HEK293 (cell line): ENCODE measurements around the gene EZH2.
A peak's percentile ranks its signal among the peaks of the same experiment; 100 is the strongest.

Experiments
- CTCF ChIA-PET: fragments of 350-600 bp; formaldehyde crosslinking; extraction: SDS; loops from one replicate; lab custom pipeline; 2021; ENCODE audit warnings: antibody characterized with exemption; lab: Yijun Ruan, JAX
- POLR2A ChIA-PET: fragments of 300-600 bp; formaldehyde crosslinking; extraction: SDS; loops from one replicate; lab custom pipeline; 2020; ENCODE audit warnings: antibody characterized with exemption, inconsistent platforms; lab: Yijun Ruan, JAX
- H3K27ac ChIP-seq: fragments of 200-500 bp; sonication (Bioruptor generic); 2 replicates; pipeline ENCODE4 v1.5.1; 2014; ENCODE audit warnings: low read depth, low read length, control low read depth, inconsistent platforms; ENCODE audit errors: extremely low read depth
- H3K36me3 ChIP-seq, 2 experiments: fragments of 200-500 bp in 1 of 2; sonication (Bioruptor generic) in 1 of 2; 1 replicate in 1 of 2; 2 replicates in 1 of 2; pipeline ENCODE4 v1.5.1; 2014 to 2017; ENCODE audit warnings: inconsistent platforms in 2 of 2, low read length in 2 of 2; ENCODE audit not compliant: control insufficient read depth in 2 of 2, insufficient read depth in 1 of 2
- H3K4me1 ChIP-seq: fragments of 200-500 bp; sonication (Bioruptor generic); 2 replicates; pipeline ENCODE4 v1.5.1; 2014; ENCODE audit warnings: mild to moderate bottlenecking, low read length, inconsistent platforms; ENCODE audit not compliant: control insufficient read depth, insufficient read depth
- H3K4me3 ChIP-seq: 2 replicates; pipeline ENCODE4 v1.5.1; 2011; ENCODE audit warnings: low read depth, mild to moderate bottlenecking, control low read depth, low read length, moderate library complexity
- H3K9me3 ChIP-seq: fragments of 200-500 bp; sonication (Bioruptor generic); 2 replicates; pipeline ENCODE4 v1.5.1; 2014; ENCODE audit warnings: low read depth, low read length, inconsistent platforms; ENCODE audit not compliant: control insufficient read depth, insufficient read depth
- HIC1 ChIP-seq: fragments of 450-650 bp; formaldehyde crosslinking; IDR thresholded peaks from 2 replicates; pipeline ENCODE4 v1.5.1; 2016; ENCODE audit warnings: missing biosample characterization, missing genetic modification characterization
- MZF1 ChIP-seq: fragments of 450-650 bp; formaldehyde crosslinking; IDR thresholded peaks from 2 replicates; pipeline ENCODE4 v1.5.1; 2017; ENCODE audit warnings: missing biosample characterization, missing genetic modification characterization, borderline replicate concordance
- PRDM1 ChIP-seq: fragments of 450-650 bp; formaldehyde crosslinking; IDR thresholded peaks from 2 replicates; pipeline ENCODE4; 2016; ENCODE audit warnings: missing biosample characterization, missing genetic modification characterization
- PRDM6 ChIP-seq: fragments of 450-650 bp; formaldehyde crosslinking; IDR thresholded peaks from 2 replicates; pipeline ENCODE4 v1.5.1; 2017; ENCODE audit warnings: missing biosample characterization, missing genetic modification characterization
- SCRT1 ChIP-seq: fragments of 450-650 bp; formaldehyde crosslinking; IDR thresholded peaks from 2 replicates; pipeline ENCODE4 v1.5.1; 2016; ENCODE audit warnings: missing biosample characterization, missing genetic modification characterization, borderline replicate concordance
- SCRT2 ChIP-seq: fragments of 450-650 bp; formaldehyde crosslinking; IDR thresholded peaks from 2 replicates; pipeline ENCODE4 v1.5.1; 2016; ENCODE audit warnings: missing biosample characterization, missing genetic modification characterization
- ZBTB20 ChIP-seq: fragments of 450-650 bp; formaldehyde crosslinking; IDR thresholded peaks from 2 replicates; pipeline ENCODE4 v1.5.1; 2016; ENCODE audit warnings: missing biosample characterization, missing genetic modification characterization
- ZBTB26 ChIP-seq: fragments of 450-650 bp; formaldehyde crosslinking; optimal IDR thresholded peaks from 2 replicates; pipeline ENCODE3; 2016; ENCODE audit warnings: missing biosample characterization, mild to moderate bottlenecking, missing genetic modification characterization
- ZBTB7A ChIP-seq: fragments of 450-650 bp; formaldehyde crosslinking; IDR thresholded peaks from 2 replicates; pipeline ENCODE4 v1.5.1; 2016; ENCODE audit warnings: low read depth, missing biosample characterization, missing genetic modification characterization
- ZIC2 ChIP-seq: fragments of 450-650 bp; formaldehyde crosslinking; IDR thresholded peaks from 2 replicates; pipeline ENCODE4 v1.5.1; 2016; ENCODE audit warnings: missing biosample characterization, missing genetic modification characterization
- ZNF132 ChIP-seq: fragments of 450-650 bp; formaldehyde crosslinking; IDR thresholded peaks from 2 replicates; pipeline ENCODE4 v1.5.1; 2017; ENCODE audit warnings: missing biosample characterization, missing genetic modification characterization, borderline replicate concordance
- ZNF202 ChIP-seq: fragments of 450-650 bp; formaldehyde crosslinking; IDR thresholded peaks from 2 replicates; pipeline ENCODE4 v1.5.1; 2016; ENCODE audit warnings: missing biosample characterization, missing genetic modification characterization, borderline replicate concordance
- ZNF280C ChIP-seq: fragments of 450-650 bp; formaldehyde crosslinking; IDR thresholded peaks from 2 replicates; pipeline ENCODE4 v1.5.1; 2016; ENCODE audit warnings: missing biosample characterization, missing genetic modification characterization
- ZNF473 ChIP-seq: fragments of 450-650 bp; formaldehyde crosslinking; IDR thresholded peaks from 2 replicates; pipeline ENCODE4 v1.5.1; 2017; ENCODE audit warnings: missing biosample characterization, missing genetic modification characterization
- ZNF660 ChIP-seq: fragments of 450-650 bp; IDR thresholded peaks from 2 replicates; pipeline ENCODE4 v1.5.1; 2018; ENCODE audit warnings: missing biosample characterization, mild to moderate bottlenecking, missing genetic modification characterization
- TF ChIP-seq, protein P1 (sequence below): fragments of 450-650 bp; formaldehyde crosslinking; IDR thresholded peaks from 2 replicates; pipeline ENCODE4 v1.5.1; 2016; ENCODE audit warnings: missing biosample characterization, missing genetic modification characterization
- TF ChIP-seq, protein P2 (sequence below): fragments of 450-650 bp; formaldehyde crosslinking; IDR thresholded peaks from 2 replicates; pipeline ENCODE4 v1.5.1; 2016; ENCODE audit warnings: missing biosample characterization, missing genetic modification characterization

EZH2 gene

GRCh38 chr7:148883266-148884048 is 634 bp downstream of the EZH2 start (continued):
- TF ChIP-seq HIC1 (tag by site-specific recombination): peak; percentile 38; the same call in 1 of the 2 replicates
- TF ChIP-seq, protein P1, sequence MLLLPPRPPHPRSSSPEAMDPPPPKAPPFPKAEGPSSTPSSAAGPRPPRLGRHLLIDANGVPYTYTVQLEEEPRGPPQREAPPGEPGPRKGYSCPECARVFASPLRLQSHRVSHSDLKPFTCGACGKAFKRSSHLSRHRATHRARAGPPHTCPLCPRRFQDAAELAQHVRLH (tag by site-specific recombination): no peak
- TF ChIP-seq ZNF660 (tag by site-specific recombination): 0 out of 2 replicates have a peak, but pooled peaks have one; percentile 19
- peak; percentile 33 for TF ChIP-seq SCRT1
- peak; percentile 55 for TF ChIP-seq ZBTB26 (tag by site-specific recombination)
- TF ChIP-seq ZBTB20 (tag by site-specific recombination): peak; percentile 83
- TF ChIP-seq ZIC2 (tag by site-specific recombination): peak; percentile 14; the same call in 1 of the 2 replicates
- TF ChIP-seq ZNF473: no peak
- TF ChIP-seq, protein P2, sequence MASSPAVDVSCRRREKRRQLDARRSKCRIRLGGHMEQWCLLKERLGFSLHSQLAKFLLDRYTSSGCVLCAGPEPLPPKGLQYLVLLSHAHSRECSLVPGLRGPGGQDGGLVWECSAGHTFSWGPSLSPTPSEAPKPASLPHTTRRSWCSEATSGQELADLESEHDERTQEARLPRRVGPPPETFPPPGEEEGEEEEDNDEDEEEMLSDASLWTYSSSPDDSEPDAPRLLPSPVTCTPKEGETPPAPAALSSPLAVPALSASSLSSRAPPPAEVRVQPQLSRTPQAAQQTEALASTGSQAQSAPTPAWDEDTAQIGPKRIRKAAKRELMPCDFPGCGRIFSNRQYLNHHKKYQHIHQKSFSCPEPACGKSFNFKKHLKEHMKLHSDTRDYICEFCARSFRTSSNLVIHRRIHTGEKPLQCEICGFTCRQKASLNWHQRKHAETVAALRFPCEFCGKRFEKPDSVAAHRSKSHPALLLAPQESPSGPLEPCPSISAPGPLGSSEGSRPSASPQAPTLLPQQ (tag by site-specific recombination): peak; percentile 68; the same call in 1 of the 2 replicates
- peak; percentile 77; the same call in 1 of the 2 replicates for TF ChIP-seq SCRT2 (tag by site-specific recombination)
- TF ChIP-seq ZNF202: no peak

GRCh38 chr7:148882841-148883265 is 1.2 kb downstream of the EZH2 start:
- Histone ChIP-seq H3K9me3 (no peaks in the 10 kb centered on the region), H3K36me3 (no peaks in the 10 kb centered on the region), H3K4me3 (peak overlapping the region; percentile 95), H3K4me1 (peaks cover 6% of the 10 kb centered on the region; the same call in 1 of the 2 replicates)
- CTCF ChIA-PET: interaction anchor here (0.6 to 0.7 kb wide), 2 partner anchors 11 to 184 kb away, joined by 3 to 4 read pairs; partner anchors contain the start of gene CUL1
- POLR2A ChIA-PET: interaction anchor here (1.0 to 1.4 kb wide), 5 partner anchors 9 to 67 kb away, joined by 4 to 9 read pairs (median 4); no protein-coding TSS in a partner anchor
- TF ChIP-seq SCRT1 (peak; percentile 75), ZNF132 (no peak), PRDM1 (peak; percentile 90), ZNF280C (no peak), PRDM6 (tag by site-specific recombination) (peak; percentile 46), MZF1 (tag by site-specific recombination) (peak; percentile 75; the same call in 1 of the 2 replicates), ZBTB7A (tag by site-specific recombination) (0 out of 2 replicates have a peak, but pooled peaks have one; percentile 7), SCRT2 (tag by site-specific recombination) (peak; percentile 93)
- TF ChIP-seq, protein P1 (tag by site-specific recombination): no peak
- TF ChIP-seq, all 188 proteins: peak for 6
- H3K27ac ChIP-seq: peak overlapping the region; percentile 96
